ENCODE data around the gene ARHGDIG. TPM values are rescaled to one million over a fixed set of nuclear protein-coding genes. Genes with fewer than 3 reads are reported as not detected.

ARHGDIG gene
- total and polyA plus RNA-seq, 4 donors, result 0.08 TPM; not detected in 3

GRCh38 chr16:263182-263774 lies 17.1 kb upstream of the ARHGDIG start:
- H3K36me3 ChIP-seq (ENCODE audit: control insufficient read depth in 4 of 4, insufficient read depth in 3 of 4, low read depth in 1 of 4, low read length in 3 of 4), result peaks cover 6 to 53% (median 14%) of the 10 kb centered on the region in 4 donors
- H3K4me3 ChIP-seq (ENCODE audit: low read depth in 1 of 3, low read length in 3 of 3), result no peak overlapping the region
- TF ChIP-seq RXRA (IDR thresholded peaks at IDR 0.05), result no peak
- no peak for TF ChIP-seq YY1 (IDR thresholded peaks at IDR 0.05)
- no peak for TF ChIP-seq SP1 (IDR thresholded peaks at IDR 0.05)
- no peak for TF ChIP-seq FOXA2 (IDR thresholded peaks at IDR 0.05)
- no peak for TF ChIP-seq MAX (IDR thresholded peaks at IDR 0.05)
- no peak for TF ChIP-seq GABPA (IDR thresholded peaks at IDR 0.05 in 1 of 2, conservative IDR thresholded peaks at IDR 0.05 in 1 of 2)
- no peak for TF ChIP-seq RAD21 (IDR thresholded peaks at IDR 0.05)
- DNase-seq (ENCODE audit: low spot score), result no peak
- H3K9me3 ChIP-seq (ENCODE audit: control insufficient read depth in 4 of 4, low read length in 3 of 4), result no peaks in the 10 kb centered on the region
- no peaks in the 10 kb centered on the region for H3K27me3 ChIP-seq (ENCODE audit: control insufficient read depth in 4 of 4, insufficient read depth in 4 of 4, low read length in 3 of 4)
- 96% methylated on average over 35 of the region's 35 CpGs for WGBS
- H3K9ac ChIP-seq (ENCODE audit: low read depth in 1 of 2, low read length in 2 of 2), result no peak overlapping the region
- H3K4me1 ChIP-seq (ENCODE audit: control insufficient read depth in 4 of 4, insufficient read depth in 4 of 4, low read length in 3 of 4), result no peaks in the 10 kb centered on the region
- no peak overlapping the region for H3K27ac ChIP-seq (ENCODE audit: low read depth in 1 of 2, low read length in 2 of 2)

- H3K4me3 ChIP-seq (ENCODE audit: low read depth in 1 of 3, low read length in 3 of 3), result no peak overlapping the region
- WGBS, result 97% methylated on average over 17 of the region's 17 CpGs
- TF ChIP-seq YY1 (IDR thresholded peaks at IDR 0.05), result no peak
- no peak for TF ChIP-seq ATF3 (IDR thresholded peaks at IDR 0.05)
- TF ChIP-seq TAF1 (conservative IDR thresholded peaks at IDR 0.05), result no peak
- TF ChIP-seq REST (IDR thresholded peaks at IDR 0.05), result no peak
- no peak for TF ChIP-seq RXRA (IDR thresholded peaks at IDR 0.05)
- no peak for TF ChIP-seq NR2F2 (IDR thresholded peaks at IDR 0.05)
- no peak for TF ChIP-seq FOXA2 (IDR thresholded peaks at IDR 0.05)
- TF ChIP-seq ZBTB33 (IDR thresholded peaks at IDR 0.05), result no peak
- no peak for TF ChIP-seq SP1 (IDR thresholded peaks at IDR 0.05)
- no peak for TF ChIP-seq MAX (IDR thresholded peaks at IDR 0.05)
- TF ChIP-seq GABPA (IDR thresholded peaks at IDR 0.05 in 1 of 2, conservative IDR thresholded peaks at IDR 0.05 in 1 of 2), result no peak
- no peaks in the 10 kb centered on the region for H3K4me1 ChIP-seq (ENCODE audit: control insufficient read depth in 4 of 4, insufficient read depth in 4 of 4, low read length in 3 of 4)
- no peaks in the 10 kb centered on the region for H3K9me3 ChIP-seq (ENCODE audit: control insufficient read depth in 4 of 4, low read length in 3 of 4)
- H3K9ac ChIP-seq (ENCODE audit: low read depth in 1 of 2, low read length in 2 of 2), result no peak overlapping the region
- peaks cover 6 to 53% (median 13%) of the 10 kb centered on the region in 4 donors for H3K36me3 ChIP-seq (ENCODE audit: control insufficient read depth in 4 of 4, insufficient read depth in 3 of 4, low read depth in 1 of 4, low read length in 3 of 4)
- no peak overlapping the region for H3K27ac ChIP-seq (ENCODE audit: low read depth in 1 of 2, low read length in 2 of 2)
- no peaks in the 10 kb centered on the region for H3K27me3 ChIP-seq (ENCODE audit: control insufficient read depth in 4 of 4, insufficient read depth in 4 of 4, low read length in 3 of 4)
- no peak for DNase-seq (ENCODE audit: low spot score)
These were observed 16.4 kb upstream of the ARHGDIG start for GRCh38 chr16:263944-264343.

All from liver (tissue), 9 donors.